ENCODE data around the gene THSD4. TPM values are rescaled to one million over a fixed set of nuclear protein-coding genes. Genes with fewer than 3 reads are reported as not detected.
"Not testable (repeated sequence)": the region's sequence is repeated elsewhere in the genome, so short reads cannot be mapped to it uniquely, and the experiment has no call there.

The THSD4 gene
- total RNA-seq, 1 experiment from 2014 or later: 21.7 TPM

DNA sequence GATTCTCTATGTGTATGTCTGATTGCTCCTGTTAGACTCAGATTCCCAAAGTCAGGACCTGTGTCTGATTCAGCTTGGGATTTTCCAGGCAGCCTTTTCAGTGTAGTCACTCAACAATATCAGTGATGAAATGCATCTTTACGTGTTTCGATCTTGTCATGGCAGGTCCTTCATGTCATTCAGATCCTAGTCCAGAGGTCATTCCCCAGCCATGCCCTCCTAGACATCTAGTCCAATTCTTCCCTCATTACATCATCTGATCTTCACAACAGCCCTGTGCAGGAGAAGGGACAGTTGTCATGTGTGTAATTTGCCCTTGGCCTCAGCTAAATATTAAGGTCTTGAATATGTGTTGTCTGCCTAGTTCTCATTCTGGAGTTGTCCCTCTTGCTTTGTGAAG lies 541.9 kb downstream of the THSD4 start:
- DNase-seq (ENCODE audit: extremely low read depth, low read depth): no peak

DNA sequence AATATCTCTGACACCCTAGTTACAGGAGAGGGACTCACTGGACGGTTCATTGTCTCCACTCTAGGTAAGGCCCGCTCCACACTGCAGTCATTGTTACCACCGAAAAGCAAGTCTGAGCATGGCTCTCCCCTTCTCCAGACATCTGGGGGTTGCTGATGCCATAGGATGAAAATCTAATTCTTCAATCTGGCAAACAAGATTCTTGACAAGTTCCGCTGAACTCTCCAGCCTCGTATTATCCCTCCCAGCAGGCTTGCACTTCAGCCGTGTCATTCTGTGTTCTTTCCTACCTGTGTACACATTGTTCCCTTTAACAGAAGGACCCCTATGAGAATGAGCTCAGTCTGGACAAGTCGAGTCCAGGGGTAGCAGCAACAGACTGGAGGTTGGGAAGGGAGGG lies 542.8 kb downstream of the THSD4 start:
- no peak for DNase-seq (ENCODE audit: extremely low read depth, low read depth)

DNA sequence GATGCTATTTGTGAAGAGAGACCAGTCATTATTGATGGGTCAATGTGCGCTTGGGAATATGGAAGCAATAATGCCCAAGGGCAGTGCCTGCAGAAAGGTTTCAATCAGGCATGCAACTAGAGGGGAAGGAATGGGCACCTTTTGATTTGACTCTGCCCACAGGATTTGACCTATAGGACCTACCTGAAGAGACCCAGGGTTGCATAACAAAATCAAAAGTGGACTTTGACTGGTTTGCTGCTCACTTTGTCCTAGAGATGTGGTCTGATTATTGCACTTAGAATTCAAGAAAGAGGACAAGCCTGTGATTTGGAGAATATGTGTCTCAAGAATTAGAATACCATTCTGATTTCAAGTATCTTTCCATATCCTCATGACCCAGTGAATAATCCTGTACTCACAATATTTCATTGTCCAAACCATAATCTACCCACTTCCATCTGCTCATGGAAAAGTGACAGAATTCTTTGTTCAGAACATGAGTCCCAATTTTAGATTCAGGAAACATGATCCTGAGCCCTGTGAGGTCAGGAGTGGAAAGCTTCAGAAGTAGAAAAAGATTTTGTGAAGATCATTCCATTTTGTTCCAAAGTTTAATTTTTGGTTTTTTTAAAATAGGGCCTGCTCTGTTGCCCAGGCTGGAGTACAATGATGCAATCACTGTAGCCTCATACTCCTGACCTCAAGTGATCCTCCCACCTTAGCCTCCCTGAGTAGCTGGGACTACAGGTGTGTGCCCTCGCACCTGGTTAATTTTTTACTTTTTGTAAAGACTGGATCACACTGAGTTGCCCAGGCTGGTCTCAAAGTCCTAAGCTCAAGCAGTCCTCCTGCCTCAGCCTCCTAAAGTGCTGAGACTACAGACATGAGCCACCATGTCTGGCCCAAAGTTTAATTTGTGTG lies 543.8 kb downstream of the THSD4 start:
- DNase-seq (ENCODE audit: extremely low read depth, low read depth): no peak

DNA sequence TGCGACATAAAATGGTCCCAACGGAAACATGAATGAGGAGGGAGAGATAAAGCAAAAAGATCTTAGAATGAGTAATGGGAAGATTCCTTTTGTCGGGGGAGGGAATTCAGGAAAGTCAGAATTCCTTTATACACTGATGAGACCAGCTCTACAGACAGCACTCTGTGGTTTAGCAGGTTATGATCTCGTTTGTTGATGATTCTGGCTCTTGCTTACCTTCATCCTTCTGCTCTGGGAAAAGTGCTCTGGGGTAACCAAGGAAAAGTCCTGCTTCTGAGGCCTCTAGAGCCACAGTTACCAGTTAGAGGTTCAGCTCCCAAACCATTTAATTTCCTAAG lies 544.4 kb downstream of the THSD4 start:
- no peak for DNase-seq (ENCODE audit: extremely low read depth, low read depth)

DNA sequence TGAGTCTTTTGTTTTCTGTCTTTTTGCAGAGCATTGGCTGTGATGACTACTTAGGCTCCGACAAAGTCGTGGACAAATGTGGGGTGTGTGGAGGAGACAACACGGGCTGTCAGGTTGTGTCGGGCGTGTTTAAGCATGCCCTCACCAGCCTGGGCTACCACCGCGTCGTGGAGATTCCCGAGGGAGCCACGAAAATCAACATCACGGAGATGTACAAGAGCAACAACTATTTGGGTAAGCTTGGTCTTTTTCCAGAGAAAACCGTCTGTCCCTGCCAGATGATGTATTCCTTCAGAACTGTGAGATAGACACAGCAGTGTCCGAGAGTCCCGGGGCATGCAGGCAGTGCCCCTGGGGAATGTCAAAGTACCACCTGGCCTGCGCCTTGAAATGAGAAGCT lies 545.2 kb downstream of the THSD4 start:
- DNase-seq (ENCODE audit: extremely low read depth, low read depth): no peak

DNA sequence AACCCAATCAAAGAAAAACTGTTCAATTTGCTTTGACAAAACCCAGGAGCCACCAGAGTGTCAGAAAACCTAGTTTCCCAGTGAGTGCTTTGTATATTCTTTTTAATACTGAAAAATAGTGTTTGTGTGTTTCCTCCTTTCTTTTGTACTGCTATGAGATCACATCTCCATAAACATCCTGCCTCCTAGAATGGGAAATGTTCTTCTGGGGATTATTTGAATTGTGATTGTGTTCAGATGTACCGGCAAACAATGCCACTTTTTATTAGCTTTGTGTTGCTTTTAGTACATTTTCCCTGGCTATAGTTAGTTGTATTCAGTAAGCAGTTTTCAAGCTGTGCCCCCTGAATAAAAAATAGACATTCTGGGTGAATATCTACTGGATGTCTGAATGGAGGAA lies 547.0 kb downstream of the THSD4 start:
- no peak for DNase-seq (ENCODE audit: extremely low read depth, low read depth)

DNA sequence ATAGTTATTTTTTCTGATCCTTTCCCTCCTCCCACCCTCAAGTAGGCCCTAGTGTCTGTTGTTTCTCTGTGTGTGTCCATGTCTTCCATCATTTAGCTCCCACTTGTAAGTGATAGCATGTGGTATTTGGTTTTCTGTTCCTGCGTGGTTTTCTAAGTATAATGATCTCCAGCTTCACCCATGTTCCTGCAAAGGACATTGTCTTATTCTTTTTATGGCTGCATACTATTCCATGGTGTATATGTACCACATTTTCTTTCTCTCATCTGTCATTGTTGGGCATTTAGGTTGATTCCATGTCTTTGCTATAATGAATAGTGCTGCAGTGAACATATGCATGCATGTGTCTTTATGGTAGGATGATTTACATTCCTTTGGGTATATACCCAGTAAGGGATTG lies 549.4 kb downstream of the THSD4 start:
- no peak for DNase-seq (ENCODE audit: extremely low read depth, low read depth)

DNA sequence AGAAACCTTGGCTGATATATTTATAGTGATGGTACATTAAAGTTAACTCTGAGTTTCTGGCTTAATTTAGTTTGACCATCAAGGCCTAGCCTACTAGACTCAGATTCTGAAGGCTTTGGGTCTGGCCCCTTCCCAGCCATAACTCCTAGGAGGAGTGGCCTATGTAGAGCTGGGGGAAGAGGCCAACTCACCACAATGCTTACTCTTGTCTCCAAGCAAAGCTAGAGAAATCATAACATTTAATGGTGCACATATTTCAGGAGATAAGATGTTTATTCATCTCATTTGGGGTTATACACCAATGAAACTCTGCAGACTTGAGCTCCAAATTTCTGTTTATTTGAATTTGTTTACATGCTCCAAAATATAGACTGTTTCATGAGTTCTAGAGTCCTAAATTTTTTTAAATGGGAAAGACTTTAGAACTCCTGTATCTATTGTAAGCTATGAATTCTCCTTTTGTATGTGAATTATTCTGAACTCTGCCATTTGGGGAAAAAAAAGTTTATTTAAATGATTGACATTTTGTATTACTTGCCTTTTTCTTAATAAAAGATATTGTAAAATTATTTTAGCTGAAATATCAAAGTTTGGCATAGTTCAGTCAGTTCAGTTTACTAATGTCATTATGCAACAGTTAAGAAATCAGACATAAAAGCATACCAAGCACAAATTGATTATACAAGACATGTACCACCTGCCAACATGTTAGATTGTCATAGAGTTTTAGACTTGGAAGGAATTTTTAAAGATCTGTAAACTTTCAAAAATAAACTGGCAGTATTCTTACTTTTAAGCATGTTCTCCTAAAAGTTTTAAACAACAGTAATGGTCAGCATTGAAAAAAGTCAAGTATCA lies 551.7 kb downstream of the THSD4 start:
- no peak for DNase-seq (ENCODE audit: extremely low read depth, low read depth)

DNA sequence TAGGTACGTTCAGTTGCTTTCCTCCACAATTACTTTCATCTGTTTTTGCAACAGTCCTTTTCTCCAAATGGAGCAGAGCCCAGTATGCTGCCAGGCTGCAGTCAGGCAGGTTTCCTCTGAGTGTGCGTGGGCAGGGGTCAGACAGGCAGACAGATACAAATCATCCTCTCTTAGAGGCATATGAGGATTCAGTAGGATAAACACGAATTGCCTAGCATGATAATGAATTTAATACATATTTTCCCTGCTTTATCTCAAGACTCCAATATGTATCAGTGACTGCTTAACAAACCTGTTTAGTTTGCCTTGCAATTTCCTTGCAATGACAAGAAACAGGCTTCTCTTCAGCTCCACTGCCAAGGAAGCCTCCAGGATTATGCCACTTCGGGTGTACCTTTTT lies 554.4 kb downstream of the THSD4 start:
- DNase-seq (ENCODE audit: extremely low read depth, low read depth): no peak

DNA sequence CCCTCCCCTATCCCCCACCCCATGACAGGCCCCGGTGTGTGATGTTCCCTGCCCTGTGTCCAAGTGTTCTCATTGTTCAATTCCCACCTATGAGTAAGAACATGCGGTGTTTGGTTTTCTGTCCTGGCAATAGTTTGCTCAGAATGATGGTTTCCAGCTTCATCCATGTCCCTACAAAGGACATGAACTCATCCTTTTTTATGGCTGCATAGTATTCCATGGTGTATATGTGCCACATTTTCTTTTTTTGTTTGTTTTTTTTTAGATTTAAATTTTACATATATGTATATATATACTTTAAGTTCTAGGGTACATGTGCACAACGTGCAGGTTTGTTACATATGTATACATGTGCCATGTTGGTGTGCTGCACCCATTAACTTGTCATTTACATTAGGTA lies 555.0 kb downstream of the THSD4 start:
- DNase-seq (ENCODE audit: extremely low read depth, low read depth): not testable (repeated sequence)

DNA sequence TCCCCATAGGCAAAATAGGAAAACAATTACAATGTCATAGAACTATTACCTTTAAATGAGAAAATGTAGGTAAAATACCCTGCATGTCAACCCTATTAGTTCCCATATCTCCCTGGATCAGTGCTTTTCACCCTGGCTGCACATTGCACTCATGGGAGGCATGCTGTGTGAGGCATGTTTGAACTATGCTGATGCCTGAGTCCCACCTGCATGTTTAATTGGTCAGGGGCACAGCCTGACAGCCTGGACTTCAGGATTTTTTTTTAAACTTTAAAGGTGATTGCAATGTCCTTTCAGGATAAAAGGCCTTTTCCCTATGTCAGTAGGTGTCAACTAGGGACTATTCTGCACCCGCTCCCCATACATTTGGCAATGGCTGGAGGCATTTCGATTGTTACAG lies 559.1 kb downstream of the THSD4 start:
- no peak for DNase-seq (ENCODE audit: extremely low read depth, low read depth)

DNA sequence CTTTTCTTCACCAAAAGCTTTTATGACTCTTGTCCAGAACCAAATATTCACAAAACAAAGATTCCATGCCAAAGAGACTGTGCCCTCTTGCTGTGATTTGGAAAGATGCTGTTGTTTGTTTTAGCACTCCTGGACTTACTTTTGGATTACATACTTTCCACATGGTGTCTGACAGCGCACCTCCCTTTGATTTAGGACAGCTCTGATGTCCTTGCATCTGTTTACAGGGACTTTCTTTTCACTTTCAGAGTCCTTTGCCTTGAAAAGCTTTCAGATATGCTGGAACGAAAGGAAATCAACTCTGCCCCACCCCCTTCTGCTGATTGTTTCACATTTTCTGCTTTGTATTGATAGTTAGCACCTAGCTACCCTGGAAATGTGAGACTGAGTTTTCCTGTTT lies 562.1 kb downstream of the THSD4 start:
- no peak for DNase-seq (ENCODE audit: extremely low read depth, low read depth)

DNA sequence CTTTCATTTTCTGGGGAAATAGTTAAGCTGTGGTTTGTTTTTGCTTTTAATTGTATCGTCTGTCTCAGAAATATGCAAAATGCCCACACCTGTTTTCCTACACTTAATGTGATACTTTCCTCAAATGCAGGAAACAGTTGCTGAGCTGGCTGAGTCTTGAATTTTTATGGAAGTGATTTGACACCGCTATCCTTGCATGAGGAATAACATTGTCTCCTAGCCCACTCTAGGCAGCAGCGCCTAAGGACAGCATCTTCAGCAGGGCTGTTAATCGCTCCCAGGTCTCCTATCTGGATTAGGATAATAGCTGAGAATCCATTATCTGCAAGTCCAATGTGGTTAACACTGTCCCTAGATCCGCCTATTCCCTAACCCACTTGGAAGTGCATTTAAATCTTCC lies 562.5 kb downstream of the THSD4 start:
- no peak for DNase-seq (ENCODE audit: extremely low read depth, low read depth)

DNA sequence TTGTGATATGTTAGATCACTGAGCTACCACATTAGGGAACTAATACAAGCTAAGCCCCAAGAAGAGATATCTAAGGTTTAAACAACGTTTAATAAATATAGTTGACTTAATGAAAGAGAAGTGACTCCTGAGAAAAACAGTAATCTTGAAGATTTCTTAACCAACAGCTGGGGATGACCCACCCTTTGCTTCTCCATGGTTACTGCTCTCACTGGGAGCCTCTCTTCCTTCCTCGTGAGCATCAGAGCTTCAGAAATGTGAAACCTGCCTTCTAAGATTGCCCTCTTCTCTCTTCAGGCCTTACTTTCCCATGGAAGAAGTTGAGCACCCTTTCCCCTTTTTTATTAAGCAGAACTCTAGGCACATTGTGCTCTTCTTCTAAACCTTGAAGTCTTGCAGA lies 562.9 kb downstream of the THSD4 start:
- no peak for DNase-seq (ENCODE audit: extremely low read depth, low read depth)

DNA sequence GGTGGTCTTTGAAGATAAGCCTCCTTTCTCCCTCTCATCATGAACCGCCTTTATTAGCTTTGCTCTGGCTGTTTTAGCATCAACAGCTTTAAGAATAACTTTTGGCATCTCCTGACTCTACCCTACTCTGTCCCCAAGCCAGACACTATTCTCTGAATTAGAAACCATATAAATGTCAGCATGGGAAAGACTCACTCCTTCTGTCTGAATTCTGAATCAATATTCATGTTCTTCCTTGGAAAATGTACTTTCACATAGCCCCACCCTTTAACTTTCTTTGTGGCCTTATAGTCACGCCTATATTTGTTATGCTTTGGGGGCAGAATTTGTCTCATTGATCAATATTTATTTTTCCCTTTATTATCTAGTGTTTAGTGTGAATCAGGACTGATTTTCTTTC lies 563.3 kb downstream of the THSD4 start:
- DNase-seq (ENCODE audit: extremely low read depth, low read depth): no peak

DNA sequence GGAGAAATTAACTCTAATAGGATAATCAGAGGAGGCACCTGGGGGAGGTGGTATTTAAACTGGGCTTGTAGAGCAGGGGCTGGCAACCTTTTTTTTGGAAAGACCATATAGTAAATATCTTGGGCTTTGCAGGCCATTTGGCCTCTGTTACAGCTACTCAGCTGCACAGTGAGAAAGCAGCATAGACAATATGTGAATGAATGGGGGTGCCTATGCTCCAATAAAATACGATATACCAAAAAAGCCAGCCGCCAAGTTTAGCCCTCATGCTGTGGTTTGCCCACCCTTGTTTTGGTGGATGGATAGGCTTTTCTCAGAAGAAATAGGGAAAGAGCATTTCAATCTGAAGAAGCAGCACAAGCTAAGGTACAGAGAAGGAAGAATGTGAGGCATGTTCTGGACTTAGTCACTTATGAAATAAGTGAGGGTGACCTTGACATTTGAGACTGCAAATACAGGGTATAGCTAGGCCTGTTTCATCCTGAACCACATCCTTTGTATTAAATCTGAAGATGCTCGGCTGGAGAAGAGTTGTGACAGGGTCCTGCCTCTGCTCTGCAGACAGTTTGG lies 564.0 kb downstream of the THSD4 start:
- no peak for DNase-seq (ENCODE audit: extremely low read depth, low read depth)

DNA sequence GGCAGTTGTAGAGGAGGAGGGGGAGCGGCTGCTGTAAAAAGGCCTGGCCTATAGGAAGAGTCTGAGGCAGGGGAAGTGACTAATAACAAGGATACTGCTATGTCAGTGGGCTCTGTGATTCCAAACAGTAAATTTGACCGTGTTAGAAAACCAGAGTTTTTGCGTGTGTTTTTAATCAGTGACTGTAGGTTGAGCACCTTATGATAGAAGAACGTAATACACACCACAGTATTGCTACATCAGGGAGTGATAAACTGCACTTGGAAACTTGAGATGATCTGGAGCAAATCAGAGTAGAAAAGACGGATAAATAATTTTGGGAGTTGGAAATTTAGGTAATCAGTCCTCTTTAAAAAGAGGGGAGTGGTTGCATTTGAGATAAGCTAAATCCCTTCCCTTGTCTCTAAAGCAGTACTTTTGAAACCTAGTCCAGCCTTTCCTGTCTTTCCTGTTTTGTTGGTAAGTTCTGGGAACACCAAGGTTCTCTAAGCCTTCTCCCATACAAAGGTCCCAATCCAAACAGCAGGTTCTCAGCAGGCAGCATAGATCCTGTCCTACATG lies 564.6 kb downstream of the THSD4 start:
- DNase-seq (ENCODE audit: extremely low read depth, low read depth): no peak

DNA sequence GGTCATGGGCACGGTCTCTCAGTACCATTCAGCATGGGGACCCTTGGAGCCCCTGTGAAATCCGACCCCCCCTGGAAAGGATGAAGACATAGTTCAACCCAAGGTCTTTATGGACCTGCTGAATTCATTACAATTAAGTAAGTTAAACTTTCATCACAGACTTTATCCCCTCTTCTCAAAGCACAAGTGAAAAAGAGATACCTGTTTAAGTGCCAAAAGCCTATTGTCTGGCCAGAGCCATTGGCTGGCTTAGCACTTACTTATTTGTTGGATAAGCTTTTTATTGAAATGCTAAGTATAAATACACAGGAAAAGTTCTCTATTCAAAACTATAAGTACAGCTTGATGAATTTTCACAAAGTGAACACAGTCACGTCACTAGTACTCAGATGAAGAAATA lies 566.7 kb downstream of the THSD4 start:
- DNase-seq (ENCODE audit: extremely low read depth, low read depth): no peak

DNA sequence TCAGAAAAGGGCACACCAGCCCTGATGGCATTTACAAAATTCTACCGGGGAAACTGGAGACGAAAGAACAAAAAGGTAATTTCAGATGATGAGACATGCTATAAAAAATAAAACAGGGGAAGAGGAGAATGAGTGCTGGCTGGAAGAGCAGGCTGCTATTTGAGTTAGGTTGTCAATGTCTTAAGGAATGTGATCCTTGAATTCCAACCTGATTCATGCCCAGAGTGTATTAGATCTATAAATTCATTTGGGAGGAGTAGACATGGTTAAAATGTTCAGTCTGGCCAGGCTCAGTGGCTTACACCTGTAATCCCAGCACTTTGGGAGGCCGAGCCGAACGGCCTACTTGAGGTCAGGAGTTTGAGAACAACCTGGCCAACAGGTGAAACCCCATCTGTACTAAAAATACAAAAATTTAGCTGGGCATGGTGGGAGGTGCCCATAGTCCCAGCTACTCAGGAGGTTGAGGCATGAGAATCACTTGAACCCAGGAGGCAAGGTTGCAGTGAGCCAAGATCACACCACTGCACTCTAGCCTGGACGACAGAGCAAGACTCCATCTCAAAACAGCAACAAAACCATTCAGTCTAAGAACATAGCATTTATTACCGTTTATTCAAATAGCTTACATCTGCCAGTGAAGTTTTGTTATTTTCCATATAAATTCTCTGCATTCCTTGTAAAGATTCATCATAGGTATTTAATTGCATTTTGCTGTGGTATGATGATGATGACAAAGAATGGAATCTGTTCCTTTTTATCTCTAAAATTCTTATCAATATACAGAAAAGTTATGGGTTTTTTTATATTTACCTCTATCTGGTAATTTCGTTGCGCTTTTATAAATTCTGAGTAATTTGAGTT lies 568.4 kb downstream of the THSD4 start:
- no peak for DNase-seq (ENCODE audit: extremely low read depth, low read depth)

DNA sequence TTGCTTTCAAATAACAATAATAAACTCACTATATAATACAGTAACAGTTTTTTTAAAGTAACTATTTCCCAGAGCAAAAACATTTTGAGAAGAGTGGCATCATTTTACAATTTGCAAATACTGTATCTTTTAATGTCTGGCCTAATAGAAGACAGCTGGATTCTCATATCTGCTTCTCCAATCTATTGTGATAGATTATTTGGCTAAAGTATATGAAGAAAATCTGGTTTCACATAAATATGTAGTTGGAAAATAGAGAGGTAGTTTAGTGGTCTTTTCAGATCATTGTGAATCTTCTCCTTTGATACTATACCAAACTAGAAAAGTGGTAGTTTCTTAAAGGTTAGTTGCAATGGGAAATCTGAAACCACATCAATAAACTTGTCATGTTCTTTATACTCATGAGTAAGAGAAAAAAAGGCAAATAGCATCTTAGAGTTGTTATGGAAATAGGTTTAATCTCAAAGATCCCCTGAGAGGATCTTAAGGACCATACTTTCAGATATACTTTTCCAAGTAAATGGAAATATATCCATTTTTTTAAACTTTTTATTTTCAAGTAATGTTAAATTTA lies 570.2 kb downstream of the THSD4 start:
- DNase-seq (ENCODE audit: extremely low read depth, low read depth): no peak

Data from NCI-H460 (cell line).